ENCODE results near the gene NKTR. TPM values are rescaled to one million over a fixed set of nuclear protein-coding genes. Genes with fewer than 3 reads are reported as not detected.

NKTR gene
- total and polyA plus RNA-seq, 9 of the 15 experiments (the other 6 are each of a cell fraction or from before 2014, with no cell fraction given): 19.7 to 123 (median 92.6) TPM

GRCh38 chr3:42605546-42606173 is 5.2 kb downstream of the NKTR start (continued):
- TF ChIP-seq THAP12 (CRISPR knock-in tag; IDR thresholded peaks at IDR 0.05) (no peak), L3MBTL2 (IDR thresholded peaks at IDR 0.05) (no peak), ZFX (CRISPR knock-in tag; IDR thresholded peaks at IDR 0.05) (no peak; the same call in 1 of the 2 replicates), ZNF696 (CRISPR knock-in tag; conservative IDR thresholded peaks at IDR 0.05) (no peak), NONO (IDR thresholded peaks at IDR 0.05; ENCODE audit: low read depth in 2 of 2, low read length in 1 of 2) (no peak), JUNB (CRISPR knock-in tag; conservative IDR thresholded peaks at IDR 0.05) (no peak), TCF7 (IDR thresholded peaks at IDR 0.05; ENCODE audit: borderline replicate concordance) (no peak), TBP (optimal IDR thresholded peaks at IDR 0.05; ENCODE audit: low read depth, low read length) (no peak), KLF10 (CRISPR knock-in tag; IDR thresholded peaks at IDR 0.05) (no peak), GTF2E2 (tag; IDR thresholded peaks at IDR 0.05) (no peak), GTF2B (IDR thresholded peaks at IDR 0.05; ENCODE audit: extremely low read depth, insufficient read length) (no peak), CBX2 (IDR thresholded peaks at IDR 0.05; ENCODE audit: insufficient read depth, low read length, poor library complexity, severe bottlenecking) (no peak), MCM7 (IDR thresholded peaks at IDR 0.05) (peak in 1 of 2 experiments; percentile 86; a peak in 1 of 4 replicates), ZNF75A (CRISPR knock-in tag; IDR thresholded peaks at IDR 0.05) (no peak), NBN (IDR thresholded peaks at IDR 0.05; ENCODE audit: low read depth) (peak; percentile 63; the same call in 1 of the 2 replicates), ILK (tag; IDR thresholded peaks at IDR 0.05; ENCODE audit: borderline replicate concordance, low read depth) (no peak), NR4A1 (CRISPR knock-in tag; IDR thresholded peaks at IDR 0.05) (no peak), NR4A1 (tag; IDR thresholded peaks at IDR 0.05) (no peak), RCOR1 (IDR thresholded peaks at IDR 0.05; ENCODE audit: borderline replicate concordance in 1 of 2, low read depth in 2 of 2, low read length in 2 of 2) (peak; percentile 19 to 93; a peak in 2 of 4 replicates), CBFA2T3 (IDR thresholded peaks at IDR 0.05) (peak; percentile 85), MAZ (CRISPR knock-in tag; conservative IDR thresholded peaks at IDR 0.05 in 1 of 2, IDR thresholded peaks at IDR 0.05 in 1 of 2) (no peak; a peak in 1 of 4 replicates), ARID1B (IDR thresholded peaks at IDR 0.05) (peak; percentile 92)
- TF ChIP-seq, protein P1, sequence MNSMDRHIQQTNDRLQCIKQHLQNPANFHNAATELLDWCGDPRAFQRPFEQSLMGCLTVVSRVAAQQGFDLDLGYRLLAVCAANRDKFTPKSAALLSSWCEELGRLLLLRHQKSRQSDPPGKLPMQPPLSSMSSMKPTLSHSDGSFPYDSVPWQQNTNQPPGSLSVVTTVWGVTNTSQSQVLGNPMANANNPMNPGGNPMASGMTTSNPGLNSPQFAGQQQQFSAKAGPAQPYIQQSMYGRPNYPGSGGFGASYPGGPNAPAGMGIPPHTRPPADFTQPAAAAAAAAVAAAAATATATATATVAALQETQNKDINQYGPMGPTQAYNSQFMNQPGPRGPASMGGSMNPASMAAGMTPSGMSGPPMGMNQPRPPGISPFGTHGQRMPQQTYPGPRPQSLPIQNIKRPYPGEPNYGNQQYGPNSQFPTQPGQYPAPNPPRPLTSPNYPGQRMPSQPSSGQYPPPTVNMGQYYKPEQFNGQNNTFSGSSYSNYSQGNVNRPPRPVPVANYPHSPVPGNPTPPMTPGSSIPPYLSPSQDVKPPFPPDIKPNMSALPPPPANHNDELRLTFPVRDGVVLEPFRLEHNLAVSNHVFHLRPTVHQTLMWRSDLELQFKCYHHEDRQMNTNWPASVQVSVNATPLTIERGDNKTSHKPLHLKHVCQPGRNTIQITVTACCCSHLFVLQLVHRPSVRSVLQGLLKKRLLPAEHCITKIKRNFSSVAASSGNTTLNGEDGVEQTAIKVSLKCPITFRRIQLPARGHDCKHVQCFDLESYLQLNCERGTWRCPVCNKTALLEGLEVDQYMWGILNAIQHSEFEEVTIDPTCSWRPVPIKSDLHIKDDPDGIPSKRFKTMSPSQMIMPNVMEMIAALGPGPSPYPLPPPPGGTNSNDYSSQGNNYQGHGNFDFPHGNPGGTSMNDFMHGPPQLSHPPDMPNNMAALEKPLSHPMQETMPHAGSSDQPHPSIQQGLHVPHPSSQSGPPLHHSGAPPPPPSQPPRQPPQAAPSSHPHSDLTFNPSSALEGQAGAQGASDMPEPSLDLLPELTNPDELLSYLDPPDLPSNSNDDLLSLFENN (IDR thresholded peaks at IDR 0.05; ENCODE audit: low read depth in 2 of 2, low read length in 2 of 2): no peak

Measured in K562 (cell line).